ENCODE data around the gene TMEM164. TPM values are rescaled to one million over a fixed set of nuclear protein-coding genes. Genes with fewer than 3 reads are reported as not detected.

TMEM164 gene
- total and polyA plus RNA-seq, 2 of the 4 experiments (the other 2 are of a cell fraction) = 6.3 to 7.1 TPM

GRCh38 chrX:110157444-110157843 lies 154.5 kb downstream of the TMEM164 start:
- intact Hi-C loops (cut with micrococcal nuclease) (loop anchor here (5.0 kb wide), 1 partner anchor 690 kb away; no protein-coding TSS in a partner anchor), in situ Hi-C loops (cut with MboI; ENCODE audit: low sequenced_read_pairs) (loop anchor here (5.0 to 10.0 kb wide), 2 partner anchors 255 to 697 kb away; no protein-coding TSS in a partner anchor), dilution Hi-C loops (cut with HindIII; ENCODE audit: low sequenced_read_pairs, unreplicated experiment) (no loop called here)
- H2AFZ ChIP-seq (replicated peaks; ENCODE audit: low read length, poor library complexity) = no peak overlapping the region
- no peak overlapping the region for H3K27ac ChIP-seq (ENCODE audit: insufficient read depth, low read length)
- H4K8ac ChIP-seq (ENCODE audit: low read depth in 2 of 2, low read length in 2 of 2) = no peak overlapping the region
- ChIA-PET POLR2A (ENCODE audit: unreplicated experiment) (interaction anchor here (0.6 kb wide), 1 partner anchor 253 kb away, joined by 3 read pairs; no protein-coding TSS in a partner anchor), CTCF (interaction anchor here (1.0 to 1.5 kb wide), 3 partner anchors 10 to 254 kb away, joined by 3 read pairs; no protein-coding TSS in a partner anchor)
- BruUV-seq (replicated peaks) = no TSS peak
- peaks cover 3% of the 10 kb centered on the region; the same call in 1 of the 2 replicates for H3K27me3 ChIP-seq (ENCODE audit: control insufficient read depth, insufficient read depth, low read length)
- H3K4ac ChIP-seq (ENCODE audit: low read depth, low read length) = no peak overlapping the region
- H3K36me3 ChIP-seq (ENCODE audit: control insufficient read depth, insufficient read depth, low read length) = no peaks in the 10 kb centered on the region
- H2BK15ac ChIP-seq (ENCODE audit: low read depth, low read length) = no peak overlapping the region
- no peaks in the 10 kb centered on the region for H3K9me3 ChIP-seq (ENCODE audit: control insufficient read depth, insufficient read depth, low read length)
- H3K9me1 ChIP-seq (ENCODE audit: insufficient read depth, low read length) = peaks cover 7% of the 10 kb centered on the region; the same call in 1 of the 2 replicates
- H4K5ac ChIP-seq (ENCODE audit: low read depth, low read length) = no peak overlapping the region
- no peak for TF ChIP-seq BHLHE40 (IDR thresholded peaks at IDR 0.05; ENCODE audit: low read depth, low read length)
- no peak for TF ChIP-seq RFX5 (IDR thresholded peaks at IDR 0.05; ENCODE audit: low read depth, low read length)
- no peak for TF ChIP-seq POLR2A (IDR thresholded peaks at IDR 0.05; ENCODE audit: low read depth, low read length)
- no peak for TF ChIP-seq CHD1 (IDR thresholded peaks at IDR 0.05; ENCODE audit: low read depth, low read length)
- no peak for TF ChIP-seq FOS (IDR thresholded peaks at IDR 0.05; ENCODE audit: low read depth, low read length)
- no peak for TF ChIP-seq RCOR1 (IDR thresholded peaks at IDR 0.05; ENCODE audit: insufficient replicate concordance, low read length)
- no peak for TF ChIP-seq NFE2L2 (IDR thresholded peaks at IDR 0.05; ENCODE audit: low read depth, low read length)
- TF ChIP-seq MAZ (IDR thresholded peaks at IDR 0.05; ENCODE audit: borderline replicate concordance, low read depth, low read length) = no peak
- TF ChIP-seq, protein P1, sequence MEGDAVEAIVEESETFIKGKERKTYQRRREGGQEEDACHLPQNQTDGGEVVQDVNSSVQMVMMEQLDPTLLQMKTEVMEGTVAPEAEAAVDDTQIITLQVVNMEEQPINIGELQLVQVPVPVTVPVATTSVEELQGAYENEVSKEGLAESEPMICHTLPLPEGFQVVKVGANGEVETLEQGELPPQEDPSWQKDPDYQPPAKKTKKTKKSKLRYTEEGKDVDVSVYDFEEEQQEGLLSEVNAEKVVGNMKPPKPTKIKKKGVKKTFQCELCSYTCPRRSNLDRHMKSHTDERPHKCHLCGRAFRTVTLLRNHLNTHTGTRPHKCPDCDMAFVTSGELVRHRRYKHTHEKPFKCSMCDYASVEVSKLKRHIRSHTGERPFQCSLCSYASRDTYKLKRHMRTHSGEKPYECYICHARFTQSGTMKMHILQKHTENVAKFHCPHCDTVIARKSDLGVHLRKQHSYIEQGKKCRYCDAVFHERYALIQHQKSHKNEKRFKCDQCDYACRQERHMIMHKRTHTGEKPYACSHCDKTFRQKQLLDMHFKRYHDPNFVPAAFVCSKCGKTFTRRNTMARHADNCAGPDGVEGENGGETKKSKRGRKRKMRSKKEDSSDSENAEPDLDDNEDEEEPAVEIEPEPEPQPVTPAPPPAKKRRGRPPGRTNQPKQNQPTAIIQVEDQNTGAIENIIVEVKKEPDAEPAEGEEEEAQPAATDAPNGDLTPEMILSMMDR (conservative IDR thresholded peaks at IDR 0.05; ENCODE audit: low read depth, low read length) = no peak
- H3K23ac ChIP-seq (ENCODE audit: low read depth, low read length) = no peak overlapping the region
- peaks cover 2% of the 10 kb centered on the region; the same call in 1 of the 2 replicates for H3K4me1 ChIP-seq (ENCODE audit: control insufficient read depth, insufficient read depth, low read length)
- DNase-seq (no peak), ATAC-seq (ENCODE audit: low read depth) (no peak)
- no peak overlapping the region for H3K14ac ChIP-seq (replicated peaks; ENCODE audit: low read depth, low read length)
- no peak overlapping the region for H3K9ac ChIP-seq (ENCODE audit: low read depth, low read length)
- no peak overlapping the region for H2BK5ac ChIP-seq (ENCODE audit: low read depth, low read length, poor library complexity, severe bottlenecking)
- 100% methylated on average over 1 of the region's 1 CpG; no CpG with 5 or more reads in 1 of the 2 experiments for WGBS, 2 experiments (ENCODE audit: extremely low coverage in 2 of 2, insufficient read length in 1 of 2)
- H3K18ac ChIP-seq (ENCODE audit: low read depth, low read length) = no peak overlapping the region
- no peak overlapping the region for H2AK5ac ChIP-seq (ENCODE audit: low read depth, low read length)
- H4K91ac ChIP-seq (ENCODE audit: insufficient read depth, low read depth, low read length) = no peak overlapping the region
- H2AK9ac ChIP-seq (replicated peaks; ENCODE audit: low read depth, low read length, poor library complexity) = no peak overlapping the region
- H3K4me3 ChIP-seq (ENCODE audit: insufficient read depth, low read depth, low read length) = no peak overlapping the region
- H3K79me1 ChIP-seq (ENCODE audit: low read depth in 1 of 2, low read length in 2 of 2) = peaks cover 0 to 8% of the 10 kb centered on the region in 2 experiments; a peak in 3 of 4 replicates
- H2BK120ac ChIP-seq (ENCODE audit: low read depth, low read length) = no peak overlapping the region
- no peaks in the 10 kb centered on the region for H4K20me1 ChIP-seq (ENCODE audit: insufficient read depth, low read length)
- no peak overlapping the region for H2BK20ac ChIP-seq (ENCODE audit: low read depth, low read length)
- H3K56ac ChIP-seq (ENCODE audit: extremely low read depth, insufficient read depth, low read length) = no peak overlapping the region
- no peak overlapping the region for H3K4me2 ChIP-seq (ENCODE audit: low read depth, low read length)

Measured in IMR-90 (cell line).